DLD1 (cell line): ENCODE measurements around the gene FGD2.
"Not testable (repeated sequence)": the region's sequence is repeated elsewhere in the genome, so short reads cannot be mapped to it uniquely, and the experiment has no call there.

ENCODE experiments used
- in situ Hi-C: cut with HindIII; loops from 2 replicates; pipeline ENCODE4 v1.10.0; 2017; ENCODE audit warnings: low sequenced_read_pairs

FGD2 gene

GRCh38 chr6:37054580-37054979 is 49.1 kb downstream of the FGD2 start:
- in situ Hi-C loops = no loop called here

- in situ Hi-C loops = no loop called here
Measured at GRCh38 chr6:37056112-37056403, 50.6 kb downstream of the FGD2 start.

- in situ Hi-C loops = no loop called here
Measured at GRCh38 chr6:37056439-37057127, 51.1 kb downstream of the FGD2 start.

GRCh38 chr6:37057128-37057471 is 51.6 kb downstream of the FGD2 start:
- in situ Hi-C loops = no loop called here

GRCh38 chr6:37057678-37058077 is 52.2 kb downstream of the FGD2 start:
- in situ Hi-C loops = no loop called here

GRCh38 chr6:37058084-37058586 is 52.7 kb downstream of the FGD2 start:
- in situ Hi-C loops = no loop called here

GRCh38 chr6:37058984-37059343 is 53.5 kb downstream of the FGD2 start:
- in situ Hi-C loops = not testable (repeated sequence)

- in situ Hi-C loops = no loop called here
Measured at GRCh38 chr6:37059344-37060194, 54.1 kb downstream of the FGD2 start.

GRCh38 chr6:37060195-37060559 is 54.7 kb downstream of the FGD2 start:
- in situ Hi-C loops = no loop called here

GRCh38 chr6:37061157-37061804 is 55.8 kb downstream of the FGD2 start:
- in situ Hi-C loops = no loop called here

- in situ Hi-C loops = no loop called here
Measured at GRCh38 chr6:37062424-37062823, 57.0 kb downstream of the FGD2 start.

- in situ Hi-C loops = no loop called here
Measured at GRCh38 chr6:37068356-37069270, 63.2 kb downstream of the FGD2 start.

- in situ Hi-C loops = no loop called here
Measured at GRCh38 chr6:37069639-37070038, 64.2 kb downstream of the FGD2 start.

GRCh38 chr6:37072526-37072925 is 67.1 kb downstream of the FGD2 start:
- in situ Hi-C loops = no loop called here

- in situ Hi-C loops = no loop called here
Measured at GRCh38 chr6:37074053-37074827, 68.8 kb downstream of the FGD2 start.

GRCh38 chr6:37077191-37077904 is 71.9 kb downstream of the FGD2 start:
- in situ Hi-C loops = no loop called here

GRCh38 chr6:37077905-37078296 is 72.4 kb downstream of the FGD2 start:
- in situ Hi-C loops = no loop called here
